GM12865 (cell line): Measurements from ENCODE around the gene CADM1.

Experiments
- DNase-seq: peaks from one replicate; pipeline ENCODE4 v3.0.0; 2010; ENCODE audit warnings: low read depth
- H3K4me3 ChIP-seq: 2 replicates; pipeline ENCODE4 v1.5.1; 2011; ENCODE audit warnings: mild to moderate bottlenecking, low read depth, low read length, control low read depth
- TF ChIP-seq, protein P1 (sequence below): IDR thresholded peaks from 2 replicates; pipeline ENCODE4 v1.5.1; 2011; ENCODE audit warnings: low read length, control low read depth, low read depth, inconsistent platforms; ENCODE audit not compliant: insufficient read depth; ENCODE audit errors: missing control alignments

Gene CADM1

GRCh38 chr11:115321605-115322289 is 182.5 kb downstream of the CADM1 start:
- DNase-seq = no peak
- TF ChIP-seq, protein P1, sequence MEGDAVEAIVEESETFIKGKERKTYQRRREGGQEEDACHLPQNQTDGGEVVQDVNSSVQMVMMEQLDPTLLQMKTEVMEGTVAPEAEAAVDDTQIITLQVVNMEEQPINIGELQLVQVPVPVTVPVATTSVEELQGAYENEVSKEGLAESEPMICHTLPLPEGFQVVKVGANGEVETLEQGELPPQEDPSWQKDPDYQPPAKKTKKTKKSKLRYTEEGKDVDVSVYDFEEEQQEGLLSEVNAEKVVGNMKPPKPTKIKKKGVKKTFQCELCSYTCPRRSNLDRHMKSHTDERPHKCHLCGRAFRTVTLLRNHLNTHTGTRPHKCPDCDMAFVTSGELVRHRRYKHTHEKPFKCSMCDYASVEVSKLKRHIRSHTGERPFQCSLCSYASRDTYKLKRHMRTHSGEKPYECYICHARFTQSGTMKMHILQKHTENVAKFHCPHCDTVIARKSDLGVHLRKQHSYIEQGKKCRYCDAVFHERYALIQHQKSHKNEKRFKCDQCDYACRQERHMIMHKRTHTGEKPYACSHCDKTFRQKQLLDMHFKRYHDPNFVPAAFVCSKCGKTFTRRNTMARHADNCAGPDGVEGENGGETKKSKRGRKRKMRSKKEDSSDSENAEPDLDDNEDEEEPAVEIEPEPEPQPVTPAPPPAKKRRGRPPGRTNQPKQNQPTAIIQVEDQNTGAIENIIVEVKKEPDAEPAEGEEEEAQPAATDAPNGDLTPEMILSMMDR = no peak
- H3K4me3 ChIP-seq = no peak overlapping the region

DNA sequence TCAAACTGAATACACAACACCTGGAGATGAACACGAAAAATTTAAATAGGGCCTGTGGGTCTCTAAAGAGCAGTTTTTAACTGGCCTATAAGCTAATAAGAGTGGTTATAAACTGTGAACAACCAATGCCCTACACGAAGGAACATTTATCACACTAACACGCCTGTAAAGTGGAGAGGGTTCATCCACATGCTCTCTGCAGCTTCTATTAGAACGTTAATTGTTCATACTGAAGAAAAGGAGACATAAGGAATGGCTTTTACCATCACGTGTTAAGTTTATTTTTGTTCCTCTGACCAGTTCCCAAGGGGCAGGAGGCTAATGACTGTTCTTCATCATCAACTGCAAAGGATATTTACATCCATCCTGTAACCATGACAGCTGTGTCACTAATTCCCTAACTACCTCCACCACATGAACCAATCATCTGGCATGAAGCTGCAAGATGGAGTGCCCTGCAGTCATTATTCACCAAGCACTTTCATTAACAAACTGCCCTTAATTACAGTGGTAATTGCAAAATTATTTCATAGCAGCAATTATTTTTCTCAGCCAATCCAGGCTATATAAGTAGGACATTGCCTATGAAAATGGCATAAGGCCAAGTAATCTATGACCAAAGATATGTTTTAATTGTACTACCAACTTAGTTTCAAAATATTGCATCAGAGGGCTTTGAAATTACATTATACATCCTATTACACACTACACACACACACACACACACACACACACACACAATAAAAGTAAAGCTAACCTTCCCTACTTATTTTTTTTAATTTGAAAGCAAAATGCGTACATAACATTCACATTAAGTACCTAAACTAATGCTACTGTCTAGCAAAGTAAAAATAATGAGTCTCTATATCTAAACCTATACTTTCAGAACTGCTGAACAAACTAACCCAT is 186.7 kb downstream of the CADM1 start:
- DNase-seq = no peak
- no peak overlapping the region for H3K4me3 ChIP-seq
- TF ChIP-seq, protein P1 = no peak

GRCh38 chr11:115316696-115317095 is 187.5 kb downstream of the CADM1 start:
- no peak for DNase-seq
- TF ChIP-seq, protein P1 = no peak
- H3K4me3 ChIP-seq = no peak overlapping the region

GRCh38 chr11:115314330-115314920 is 189.8 kb downstream of the CADM1 start:
- DNase-seq = no peak
- TF ChIP-seq, protein P1 = no peak
- no peak overlapping the region for H3K4me3 ChIP-seq

GRCh38 chr11:115313224-115313838 is 190.9 kb downstream of the CADM1 start:
- H3K4me3 ChIP-seq = no peak overlapping the region
- DNase-seq = no peak
- TF ChIP-seq, protein P1 = no peak

DNA sequence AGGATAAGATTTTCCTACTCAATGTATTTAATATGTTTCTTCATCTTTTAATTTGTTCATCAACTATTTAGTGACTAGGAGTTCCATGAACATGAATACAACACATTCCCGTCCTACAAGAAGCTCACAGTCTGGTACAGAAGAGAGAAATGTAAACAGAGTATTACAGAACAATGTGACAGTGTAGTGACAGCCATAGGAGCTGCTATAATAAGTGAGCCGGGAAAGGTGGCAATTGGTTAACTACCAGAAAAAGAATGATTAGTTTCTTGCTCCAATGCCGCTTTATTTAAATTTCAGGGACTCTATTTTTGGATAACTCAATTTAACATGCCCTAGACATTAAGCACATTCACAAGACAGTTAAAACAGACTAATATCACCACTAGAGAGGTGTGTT is 192.3 kb downstream of the CADM1 start:
- no peak for DNase-seq
- TF ChIP-seq, protein P1 = no peak
- no peak overlapping the region for H3K4me3 ChIP-seq
